CD14-positive monocyte (primary cell): ENCODE results near the gene RSPH1. TPM values are rescaled to one million over a fixed set of nuclear protein-coding genes. Genes with fewer than 3 reads are reported as not detected.

Source experiments
- DNase-seq, 3 donors: peaks; one replicate each; pipeline ENCODE4 v3.0.0-alpha.2; 2011 to 2022
- H2AFZ ChIP-seq: 2 replicates; pipeline ENCODE4 v1.6.0; 2012; ENCODE audit warnings: mild to moderate bottlenecking, low read depth, low read length, inconsistent platforms; ENCODE audit not compliant: insufficient read depth, poor library complexity, severe bottlenecking
- H3K27ac ChIP-seq, 2 donors: 1 replicate in 1 of 2; 2 replicates in 1 of 2; pipeline ENCODE4 v1.5.1; 2012 to 2013; ENCODE audit warnings: low read length in 2 of 2, control low read depth in 1 of 2, inconsistent platforms in 1 of 2, low read depth in 1 of 2, mild to moderate bottlenecking in 1 of 2
- H3K27me3 ChIP-seq, 2 donors: one replicate each; pipeline versions ENCODE4 v1.6.0 to v1.6.1; 2011 to 2013; ENCODE audit warnings: low read length in 2 of 2; ENCODE audit not compliant: control insufficient read depth in 2 of 2, insufficient read depth in 2 of 2
- H3K36me3 ChIP-seq, 2 donors: replicated peaks in 1 of 2; 1 replicate in 1 of 2; 2 replicates in 1 of 2; pipeline versions ENCODE4 v1.5.1 to v1.6.1; 2012 to 2013; ENCODE audit warnings: low read length in 2 of 2, control low read depth in 1 of 2, inconsistent platforms in 1 of 2, mild to moderate bottlenecking in 1 of 2; ENCODE audit not compliant: insufficient read depth in 2 of 2, control insufficient read depth in 1 of 2
- H3K4me1 ChIP-seq, 2 donors: 1 replicate in 1 of 2; 2 replicates in 1 of 2; pipeline versions ENCODE4 v1.5.1 to v1.6.1; 2012 to 2013; ENCODE audit warnings: low read length in 2 of 2, control low read depth in 1 of 2, inconsistent platforms in 1 of 2, mild to moderate bottlenecking in 1 of 2, moderate library complexity in 1 of 2; ENCODE audit not compliant: insufficient read depth in 2 of 2, control insufficient read depth in 1 of 2
- H3K4me2 ChIP-seq: replicated peaks from 2 replicates; pipeline ENCODE3; 2012; ENCODE audit warnings: low read length, moderate library complexity, mild to moderate bottlenecking; ENCODE audit not compliant: poor library complexity, severe bottlenecking; ENCODE audit errors: extremely low read depth
- H3K4me3 ChIP-seq, 3 experiments: fragments of 200-600 bp in 1 of 3; sonication (generic) in 1 of 3; replicated peaks in 1 of 3; 1 replicate in 2 of 3; 2 replicates in 1 of 3; pipeline ENCODE4 v1.5.1; 2011 to 2013; ENCODE audit warnings: low read length in 3 of 3, mild to moderate bottlenecking in 3 of 3, control low read depth in 2 of 3, low read depth in 2 of 3, inconsistent platforms in 1 of 3, moderate library complexity in 1 of 3
- H3K79me2 ChIP-seq: 2 replicates; pipeline ENCODE4 v1.6.0; 2012; ENCODE audit warnings: mild to moderate bottlenecking, control low read depth, inconsistent platforms, low read length, moderate library complexity; ENCODE audit not compliant: insufficient read depth
- H3K9ac ChIP-seq: 2 replicates; pipeline ENCODE4 v1.6.0; 2017; ENCODE audit warnings: low read length, mild to moderate bottlenecking; ENCODE audit not compliant: insufficient read depth, poor library complexity, severe bottlenecking
- H3K9me3 ChIP-seq, 2 donors: replicated peaks in 1 of 2; 1 replicate in 1 of 2; 2 replicates in 1 of 2; pipeline versions ENCODE4 v1.5.1 to v1.6.1; 2012 to 2013; ENCODE audit warnings: low read length in 2 of 2, control low read depth in 1 of 2; ENCODE audit not compliant: control insufficient read depth in 1 of 2, insufficient read depth in 1 of 2
- H4K20me1 ChIP-seq: 2 replicates; pipeline ENCODE4 v1.6.0; 2012; ENCODE audit warnings: mild to moderate bottlenecking, low read length, control low read depth, moderate library complexity; ENCODE audit not compliant: insufficient read depth
- H3K27ac Mint-ChIP-seq, 7 donors: one replicate each; pipeline ENCODE4 v1.8.0; 2020; ENCODE audit warnings: mild to moderate bottlenecking in 7 of 7, mixed read lengths in 7 of 7, moderate library complexity in 6 of 7, inconsistent platforms in 2 of 7
- H3K27me3 Mint-ChIP-seq, 3 donors: one replicate each; pipeline ENCODE4 v1.8.0; 2021 to 2022; ENCODE audit warnings: low read depth in 3 of 3, mild to moderate bottlenecking in 3 of 3, mixed read lengths in 3 of 3, moderate library complexity in 3 of 3, inconsistent platforms in 1 of 3
- H3K36me3 Mint-ChIP-seq, 2 donors: one replicate each; pipeline ENCODE4 v1.8.0; 2020; ENCODE audit warnings: mixed read lengths in 2 of 2, inconsistent platforms in 1 of 2, mild to moderate bottlenecking in 1 of 2
- H3K4me1 Mint-ChIP-seq: one replicate; pipeline ENCODE4 v1.8.0; 2020; ENCODE audit warnings: mild to moderate bottlenecking, mixed read lengths
- H3K4me3 Mint-ChIP-seq, 2 donors: one replicate each; pipeline ENCODE4 v1.8.0; 2020; ENCODE audit warnings: mild to moderate bottlenecking in 2 of 2, mixed read lengths in 2 of 2, moderate library complexity in 1 of 2
- H3K9me3 Mint-ChIP-seq, 7 donors: one replicate each; pipeline ENCODE4 v1.8.0; 2020 to 2022; ENCODE audit warnings: mixed read lengths in 7 of 7, mild to moderate bottlenecking in 6 of 7, moderate library complexity in 6 of 7, inconsistent platforms in 2 of 7
- WGBS: methylation state at CpG from one replicate; pipeline ENCODE4 v1.1.5; 2013; ENCODE audit warnings: missing lambda C conversion rate; ENCODE audit not compliant: insufficient coverage; 5-methylcytosine and 5-hydroxymethylcytosine counted together
- intact Hi-C, 2 donors: fragments of 100-400 bp; cut with micrococcal nuclease; formaldehyde crosslinking; loops; one replicate each; pipeline versions ENCODE4 v1.15.0 to v1.15.1; 2023
- polyA plus RNA-seq, 3 donors: library from polyadenylated mRNA; depleted of rRNA in 1 of 3; unstranded in 2 of 3; stranded (reverse) in 1 of 3; fragments of 300-500 nt in 2 of 3; fragments of >200 nt in 1 of 3; fragmentation: Illumina TruSeq in 2 of 3; gene quantifications; 1 replicate in 2 of 3; 2 replicates in 1 of 3; pipeline ENCODE4 v1.2.3, GENCODE V29; 2012 to 2021
- TF ChIP-seq, protein P1 (sequence below): fragments of 200-600 bp; IDR thresholded peaks from one replicate; pipeline ENCODE4 v1.8.0; 2022; ENCODE audit warnings: antibody characterized with exemption, mild to moderate bottlenecking

RSPH1 gene
- polyA plus RNA-seq, 3 donors, result 0.03 TPM; not detected in 2

DNA sequence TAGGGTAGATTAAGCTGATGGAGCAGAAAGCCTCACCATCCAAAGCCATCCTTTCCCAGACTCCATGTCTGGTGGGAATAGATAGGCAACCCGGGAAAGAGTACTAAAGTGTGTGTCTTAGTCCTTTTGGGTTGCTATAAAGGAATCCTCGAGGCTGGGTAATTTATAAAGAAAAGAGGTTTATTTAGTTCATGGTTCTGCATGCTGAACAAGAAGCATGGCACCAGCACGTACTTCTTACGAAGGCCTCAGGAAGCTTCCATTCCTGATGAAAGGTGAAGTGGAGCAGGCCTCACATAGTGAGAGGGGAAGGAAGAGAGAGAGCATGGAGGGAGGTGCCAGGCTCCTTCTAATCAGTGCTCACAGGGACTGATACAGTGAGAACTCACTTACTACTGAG is 11.4 kb upstream of the RSPH1 start:
- no peaks in the 10 kb centered on the region for H3K9me3 ChIP-seq
- H3K9ac ChIP-seq, result no peak overlapping the region
- Mint-ChIP-seq H3K27me3 (peaks cover 0 to 2% (median 0%) of the 10 kb centered on the region in 3 donors), H3K27ac (no peak overlapping the region), H3K36me3 (no peaks in the 10 kb centered on the region), H3K9me3 (no peaks in the 10 kb centered on the region), H3K4me1 (peaks cover 28% of the 10 kb centered on the region), H3K4me3 (no peak overlapping the region)
- no peak overlapping the region for H3K4me2 ChIP-seq
- no peaks in the 10 kb centered on the region for H3K27me3 ChIP-seq
- DNase-seq, result no peak
- no peak overlapping the region for H2AFZ ChIP-seq
- intact Hi-C loops, result no loop called here
- WGBS, result 97% methylated on average over 4 of the region's 4 CpGs
- H4K20me1 ChIP-seq, result no peaks in the 10 kb centered on the region
- no peaks in the 10 kb centered on the region for H3K36me3 ChIP-seq
- no peak overlapping the region for H3K27ac ChIP-seq
- H3K4me1 ChIP-seq, result peaks cover 9 to 15% of the 10 kb centered on the region in 2 donors
- no peaks in the 10 kb centered on the region for H3K79me2 ChIP-seq
- no peak overlapping the region for H3K4me3 ChIP-seq
- TF ChIP-seq, protein P1, sequence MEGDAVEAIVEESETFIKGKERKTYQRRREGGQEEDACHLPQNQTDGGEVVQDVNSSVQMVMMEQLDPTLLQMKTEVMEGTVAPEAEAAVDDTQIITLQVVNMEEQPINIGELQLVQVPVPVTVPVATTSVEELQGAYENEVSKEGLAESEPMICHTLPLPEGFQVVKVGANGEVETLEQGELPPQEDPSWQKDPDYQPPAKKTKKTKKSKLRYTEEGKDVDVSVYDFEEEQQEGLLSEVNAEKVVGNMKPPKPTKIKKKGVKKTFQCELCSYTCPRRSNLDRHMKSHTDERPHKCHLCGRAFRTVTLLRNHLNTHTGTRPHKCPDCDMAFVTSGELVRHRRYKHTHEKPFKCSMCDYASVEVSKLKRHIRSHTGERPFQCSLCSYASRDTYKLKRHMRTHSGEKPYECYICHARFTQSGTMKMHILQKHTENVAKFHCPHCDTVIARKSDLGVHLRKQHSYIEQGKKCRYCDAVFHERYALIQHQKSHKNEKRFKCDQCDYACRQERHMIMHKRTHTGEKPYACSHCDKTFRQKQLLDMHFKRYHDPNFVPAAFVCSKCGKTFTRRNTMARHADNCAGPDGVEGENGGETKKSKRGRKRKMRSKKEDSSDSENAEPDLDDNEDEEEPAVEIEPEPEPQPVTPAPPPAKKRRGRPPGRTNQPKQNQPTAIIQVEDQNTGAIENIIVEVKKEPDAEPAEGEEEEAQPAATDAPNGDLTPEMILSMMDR, result no peak

DNA sequence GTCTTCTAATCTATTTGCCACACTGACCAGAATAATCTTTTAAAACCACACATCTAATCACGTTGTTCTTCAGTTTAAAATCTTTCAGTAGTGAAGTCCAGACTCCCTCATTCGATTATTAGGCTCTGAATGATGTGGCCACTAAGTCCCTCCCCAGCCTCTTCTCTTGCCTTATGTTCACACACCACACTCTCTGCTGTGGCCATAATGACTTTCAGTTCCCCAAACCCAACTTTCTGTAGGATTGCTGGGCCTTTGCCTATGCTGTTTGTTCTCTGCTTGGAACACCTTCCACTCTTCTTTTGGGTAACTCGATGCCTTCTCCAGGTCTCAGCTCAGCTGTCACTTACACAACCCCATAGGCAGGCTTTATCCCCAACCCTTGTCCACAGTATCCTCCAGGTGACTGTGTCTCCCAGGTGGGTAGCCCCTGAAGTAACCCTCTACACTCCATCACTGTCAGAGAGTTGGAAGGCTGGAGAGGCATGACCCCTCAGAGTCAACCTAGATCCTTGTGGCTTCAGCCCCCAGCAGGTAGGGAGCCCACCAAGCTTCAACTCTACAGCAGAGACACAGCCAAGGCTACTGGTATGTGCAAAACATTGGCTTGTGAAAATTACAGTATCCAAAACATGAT is 9.2 kb upstream of the RSPH1 start:
- H3K36me3 Mint-ChIP-seq, result no peaks in the 10 kb centered on the region
- Histone ChIP-seq H2AFZ (no peak overlapping the region), H3K4me2 (no peak overlapping the region), H3K27ac (no peak overlapping the region), H3K4me3 (no peak overlapping the region), H3K4me1 (peaks cover 9 to 15% of the 10 kb centered on the region in 2 donors), H4K20me1 (no peaks in the 10 kb centered on the region), H3K27me3 (no peaks in the 10 kb centered on the region), H3K9me3 (no peaks in the 10 kb centered on the region), H3K9ac (no peak overlapping the region), H3K36me3 (no peaks in the 10 kb centered on the region), H3K79me2 (no peaks in the 10 kb centered on the region)
- TF ChIP-seq, protein P1, result no peak
- peaks cover 28% of the 10 kb centered on the region for H3K4me1 Mint-ChIP-seq
- DNase-seq, result peak; percentile 36 to 51 (median 45)
- intact Hi-C loops, result no loop called here
- H3K4me3 Mint-ChIP-seq, result no peak overlapping the region
- peaks cover 0 to 2% (median 0%) of the 10 kb centered on the region in 3 donors for H3K27me3 Mint-ChIP-seq
- H3K27ac Mint-ChIP-seq, result peak overlapping the region in 3 of 7 donors; percentile 28 to 61 (median 33)
- no peaks in the 10 kb centered on the region for H3K9me3 Mint-ChIP-seq
- 54% methylated on average over 3 of the region's 3 CpGs for WGBS
